Upper lobe of right lung (tissue), 1 donor: ENCODE data around the gene BRF1. TPM values are rescaled to one million over a fixed set of nuclear protein-coding genes. Genes with fewer than 3 reads are reported as not detected.

Source experiments
- ATAC-seq: fragments of 200-7000 bp; cut with Tn5 transposase; one replicate; pipeline ENCODE4 v1.9.1; 2020; ENCODE audit warnings: mild to moderate bottlenecking, moderate library complexity
- DNase-seq: peaks from one replicate; pipeline ENCODE4 v3.0.0-alpha.2; 2020
- H3K27ac ChIP-seq: fragments of 200-600 bp; one replicate; pipeline ENCODE4 v1.8.0; 2022
- H3K27me3 ChIP-seq: fragments of 200-600 bp; one replicate; pipeline ENCODE4 v1.8.0; 2022; ENCODE audit warnings: mild to moderate bottlenecking
- H3K36me3 ChIP-seq: fragments of 200-600 bp; one replicate; pipeline ENCODE4 v1.8.0; 2022
- H3K4me1 ChIP-seq: fragments of 200-600 bp; one replicate; pipeline ENCODE4 v1.8.0; 2022
- H3K4me3 ChIP-seq: fragments of 200-600 bp; one replicate; pipeline ENCODE4 v1.8.0; 2022; ENCODE audit warnings: mild to moderate bottlenecking
- H3K9me3 ChIP-seq: fragments of 200-600 bp; one replicate; pipeline ENCODE4 v1.8.0; 2022
- CTCF ChIP-seq: fragments of 200-600 bp; IDR thresholded peaks from one replicate; pipeline ENCODE4 v1.8.0; 2022; ENCODE audit warnings: antibody characterized with exemption
- intact Hi-C: fragments of 100-400 bp; cut with DNase I; formaldehyde crosslinking; loops from one replicate; pipeline ENCODE4 v1.11.0; 2022
- total RNA-seq: library from RNA; stranded (reverse); fragmentation: NEBNext Ultra II Directional; extraction: Animal tissue kit (Norgen Biotek cat#: 25700); gene quantifications from one replicate; pipeline ENCODE4 v1.2.1, GENCODE V29; 2021
- donor health status: DM: no; HTN: yes; CAD: no; lungs with severe emphysema.

BRF1 gene
- total RNA-seq, 1 donor from 2014 or later: 31.2 TPM

GRCh38 chr14:105315941-105316576 is 15.3 kb upstream of the BRF1 start:
- H3K4me3 ChIP-seq: peak overlapping the region; percentile 73
- DNase-seq (no peak), ATAC-seq (no peak)
- no peaks in the 10 kb centered on the region for H3K9me3 ChIP-seq
- H3K27ac ChIP-seq: peak overlapping the region; percentile 58
- peaks cover 30% of the 10 kb centered on the region for H3K4me1 ChIP-seq
- TF ChIP-seq CTCF: no peak
- no peaks in the 10 kb centered on the region for H3K27me3 ChIP-seq
- H3K36me3 ChIP-seq: no peaks in the 10 kb centered on the region
- intact Hi-C loops: no loop called here

- H3K4me1 ChIP-seq: peaks cover 30% of the 10 kb centered on the region
- H3K4me3 ChIP-seq: peak overlapping the region; percentile 73
- H3K36me3 ChIP-seq: no peaks in the 10 kb centered on the region
- peak overlapping the region; percentile 58 for H3K27ac ChIP-seq
- H3K27me3 ChIP-seq: no peaks in the 10 kb centered on the region
- intact Hi-C loops: no loop called here
- no peaks in the 10 kb centered on the region for H3K9me3 ChIP-seq
- TF ChIP-seq CTCF: no peak
- ATAC-seq (peak; percentile 28), DNase-seq (peak; percentile 77)
Measured at GRCh38 chr14:105315211-105315721, 14.5 kb upstream of the BRF1 start.

- TF ChIP-seq CTCF: no peak
- Histone ChIP-seq H3K27me3 (no peaks in the 10 kb centered on the region), H3K9me3 (no peaks in the 10 kb centered on the region), H3K27ac (peak within 1 kb of the TSS; percentile 90), H3K4me1 (peaks cover 30% of the 10 kb centered on the region), H3K36me3 (no peaks in the 10 kb centered on the region), H3K4me3 (peak within 1 kb of the TSS; percentile 73)
- ATAC-seq: peak; percentile 91
- intact Hi-C loops: no loop called here
- peak; percentile 87 for DNase-seq
Measured at GRCh38 chr14:105314287-105315200, 13.7 kb upstream of the BRF1 start, which contains the start of gene PACS2. Gene PACS2 (plus strand): TSS chr14:105314748. CDS start chr14:105314919, 171 bp downstream.

GRCh38 chr14:105313381-105314286 is 12.8 kb upstream of the BRF1 start:
- Histone ChIP-seq H3K9me3 (no peaks in the 10 kb centered on the region), H3K4me1 (peaks cover 30% of the 10 kb centered on the region), H3K4me3 (peak overlapping the region; percentile 59), H3K36me3 (no peaks in the 10 kb centered on the region), H3K27ac (peak overlapping the region; percentile 90), H3K27me3 (no peaks in the 10 kb centered on the region)
- DNase-seq: no peak
- peak; percentile 24 for ATAC-seq
- intact Hi-C loops: no loop called here
- TF ChIP-seq CTCF: no peak

GRCh38 chr14:105312973-105313372 is 12.2 kb upstream of the BRF1 start:
- DNase-seq (no peak), ATAC-seq (no peak)
- H3K27me3 ChIP-seq: no peaks in the 10 kb centered on the region
- no peak overlapping the region for H3K4me3 ChIP-seq
- no peak for TF ChIP-seq CTCF
- H3K9me3 ChIP-seq: no peaks in the 10 kb centered on the region
- H3K4me1 ChIP-seq: peaks cover 30% of the 10 kb centered on the region
- intact Hi-C loops: no loop called here
- H3K27ac ChIP-seq: peak overlapping the region; percentile 90
- no peaks in the 10 kb centered on the region for H3K36me3 ChIP-seq
